PC-9 (cell line): ENCODE measurements around the gene UBE2H. TPM values are rescaled to one million over a fixed set of nuclear protein-coding genes. Genes with fewer than 3 reads are reported as not detected.
A peak's percentile ranks its signal among the peaks of the same experiment; 100 is the strongest.

ENCODE experiments used
- BruUV-seq: library from RNA; stranded (reverse); fragments of 400-500 nt; replicated peaks from 2 replicates; lab custom pipeline; 2021; lab: Mats Ljungman, UMichigan
- CTCF ChIA-PET: fragments of 300-600 bp; sonication (Branson Sonifier 250); formaldehyde crosslinking; loops from one replicate; lab custom pipeline; 2022; ENCODE audit warnings: antibody characterized with exemption; lab: Charles Lee
- POLR2A ChIA-PET: fragments of 300-600 bp; sonication (Branson Sonifier 250); formaldehyde crosslinking; loops from one replicate; lab custom pipeline; 2022; ENCODE audit warnings: antibody characterized with exemption; ENCODE audit not compliant: unreplicated experiment; lab: Charles Lee
- DNase-seq, 2 experiments: peaks; one replicate each; pipeline versions ENCODE4 v3.0.0 to v3.0.0-alpha.2; 2015 to 2022; ENCODE audit warnings: mixed read lengths in 1 of 2
- H2AFZ ChIP-seq: fragments of 200-600 bp; sonication (generic); 2 replicates; pipeline ENCODE4 v1.8.1; 2017; ENCODE audit warnings: antibody characterized with exemption
- H3F3A ChIP-seq: fragments of 200-600 bp; sonication (generic); 2 replicates; pipeline ENCODE4 v1.8.1; 2017; ENCODE audit warnings: antibody characterized with exemption, mild to moderate bottlenecking, low read depth; ENCODE audit not compliant: insufficient read depth
- H3K27ac ChIP-seq: fragments of 200-600 bp; sonication (generic); 2 replicates; pipeline ENCODE4 v1.6.1; 2016; ENCODE audit warnings: mixed run types
- H3K27me3 ChIP-seq: fragments of 200-600 bp; sonication (generic); 2 replicates; pipeline ENCODE4 v1.6.1; 2016; ENCODE audit warnings: low read depth, mixed run types; ENCODE audit not compliant: insufficient read depth
- H3K36me3 ChIP-seq: fragments of 200-600 bp; sonication (generic); 2 replicates; pipeline ENCODE4 v1.6.1; 2016; ENCODE audit warnings: low read depth, mixed run types
- H3K4me1 ChIP-seq: fragments of 200-600 bp; sonication (generic); replicated peaks from 2 replicates; pipeline ENCODE4 v1.6.1; 2016; ENCODE audit warnings: mixed run types; ENCODE audit not compliant: insufficient read depth
- H3K4me2 ChIP-seq: fragments of 200-600 bp; sonication (generic); 2 replicates; pipeline ENCODE4 v1.6.1; 2017; ENCODE audit warnings: mixed run types
- H3K4me3 ChIP-seq: fragments of 200-600 bp; sonication (generic); 2 replicates; pipeline ENCODE4 v1.6.1; 2016; ENCODE audit warnings: mixed run types
- H3K79me2 ChIP-seq: fragments of 200-600 bp; sonication (generic); 2 replicates; pipeline ENCODE4 v1.6.1; 2017; ENCODE audit warnings: low read depth, mixed run types
- H3K9me2 ChIP-seq: fragments of 200-600 bp; sonication (generic); 2 replicates; pipeline ENCODE4 v1.8.1; 2017; ENCODE audit warnings: mild to moderate bottlenecking; ENCODE audit not compliant: insufficient read depth
- H3K9me3 ChIP-seq: fragments of 200-600 bp; sonication (generic); 2 replicates; pipeline ENCODE4 v1.8.1; 2016; ENCODE audit warnings: low read depth; ENCODE audit not compliant: insufficient read depth
- H4K20me1 ChIP-seq: fragments of 200-600 bp; sonication (generic); 2 replicates; pipeline ENCODE4 v1.8.1; 2017; ENCODE audit not compliant: insufficient read depth
- EZH2 ChIP-seq: fragments of 200-600 bp; sonication (generic); IDR thresholded peaks from 2 replicates; pipeline ENCODE4 v1.8.0; 2017; ENCODE audit warnings: antibody characterized with exemption, low read depth
- intact Hi-C: fragments of 100-400 bp; cut with micrococcal nuclease; formaldehyde crosslinking; loops from one replicate; pipeline ENCODE4 v1.10.0; 2022; ENCODE audit not compliant: unreplicated experiment
- total RNA-seq: library from RNA; stranded (reverse); gene quantifications from 2 replicates; pipeline ENCODE4 v1.2.3, GENCODE V29; 2021
- TF ChIP-seq, protein P1 (sequence below): fragments of 200-600 bp; sonication (generic); conservative IDR thresholded peaks from 2 replicates; pipeline ENCODE4 v1.6.1; 2017; ENCODE audit warnings: mixed run types, antibody characterized with exemption, mild to moderate bottlenecking, moderate library complexity

The UBE2H gene
- total RNA-seq, 1 experiment from 2014 or later, result 211 TPM

- ChIA-PET CTCF (no interaction called here), POLR2A (interaction anchor here (0.5 to 0.7 kb wide), 2 partner anchors 11 to 379 kb away, joined by 3 to 12 read pairs; no protein-coding TSS in a partner anchor)
- H3K9me3 ChIP-seq, result no peaks in the 10 kb centered on the region
- peaks cover 84% of the 10 kb centered on the region for H3K4me1 ChIP-seq
- H3F3A ChIP-seq, result peaks cover 69% of the 10 kb centered on the region
- H3K79me2 ChIP-seq, result peaks cover 87% of the 10 kb centered on the region
- peak overlapping the region; percentile 76 for H3K4me2 ChIP-seq
- DNase-seq, result no peak
- intact Hi-C loops, result no loop called here
- no peak for TF ChIP-seq EZH2
- TF ChIP-seq, protein P1, sequence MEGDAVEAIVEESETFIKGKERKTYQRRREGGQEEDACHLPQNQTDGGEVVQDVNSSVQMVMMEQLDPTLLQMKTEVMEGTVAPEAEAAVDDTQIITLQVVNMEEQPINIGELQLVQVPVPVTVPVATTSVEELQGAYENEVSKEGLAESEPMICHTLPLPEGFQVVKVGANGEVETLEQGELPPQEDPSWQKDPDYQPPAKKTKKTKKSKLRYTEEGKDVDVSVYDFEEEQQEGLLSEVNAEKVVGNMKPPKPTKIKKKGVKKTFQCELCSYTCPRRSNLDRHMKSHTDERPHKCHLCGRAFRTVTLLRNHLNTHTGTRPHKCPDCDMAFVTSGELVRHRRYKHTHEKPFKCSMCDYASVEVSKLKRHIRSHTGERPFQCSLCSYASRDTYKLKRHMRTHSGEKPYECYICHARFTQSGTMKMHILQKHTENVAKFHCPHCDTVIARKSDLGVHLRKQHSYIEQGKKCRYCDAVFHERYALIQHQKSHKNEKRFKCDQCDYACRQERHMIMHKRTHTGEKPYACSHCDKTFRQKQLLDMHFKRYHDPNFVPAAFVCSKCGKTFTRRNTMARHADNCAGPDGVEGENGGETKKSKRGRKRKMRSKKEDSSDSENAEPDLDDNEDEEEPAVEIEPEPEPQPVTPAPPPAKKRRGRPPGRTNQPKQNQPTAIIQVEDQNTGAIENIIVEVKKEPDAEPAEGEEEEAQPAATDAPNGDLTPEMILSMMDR, result no peak
- no peak overlapping the region for H3K4me3 ChIP-seq
- no peak overlapping the region for H2AFZ ChIP-seq
- peaks cover 29% of the 10 kb centered on the region for H3K36me3 ChIP-seq
- no peaks in the 10 kb centered on the region for H3K27me3 ChIP-seq
- peak overlapping the region; percentile 84 for H3K27ac ChIP-seq
- H4K20me1 ChIP-seq, result peaks cover 4% of the 10 kb centered on the region; the same call in 1 of the 2 replicates
- H3K9me2 ChIP-seq, result no peaks in the 10 kb centered on the region
- BruUV-seq, result no TSS peak
Observed at GRCh38 chr7:129855234-129855673, 97.5 kb downstream of the UBE2H start.

DNA sequence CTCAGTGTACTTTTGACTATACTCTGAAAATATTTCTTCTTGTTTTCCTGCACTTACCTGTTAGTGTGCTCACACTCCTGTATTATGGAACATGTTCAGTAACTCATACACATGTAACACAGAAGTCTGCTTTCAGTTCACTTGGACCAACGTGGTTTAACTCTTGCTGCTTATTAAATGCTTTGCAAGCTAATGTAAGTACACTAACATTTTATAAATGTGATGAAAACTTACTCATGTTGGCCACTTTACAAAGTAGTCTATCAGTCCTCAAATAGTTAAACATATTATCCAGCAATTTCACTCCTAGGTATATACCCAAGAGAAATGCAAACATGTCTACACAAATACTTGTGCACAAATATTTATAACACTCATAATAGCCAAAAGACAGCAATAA, 98.4 kb downstream of the UBE2H start:
- intact Hi-C loops, result no loop called here
- peaks cover 87% of the 10 kb centered on the region for H3K79me2 ChIP-seq

DNA sequence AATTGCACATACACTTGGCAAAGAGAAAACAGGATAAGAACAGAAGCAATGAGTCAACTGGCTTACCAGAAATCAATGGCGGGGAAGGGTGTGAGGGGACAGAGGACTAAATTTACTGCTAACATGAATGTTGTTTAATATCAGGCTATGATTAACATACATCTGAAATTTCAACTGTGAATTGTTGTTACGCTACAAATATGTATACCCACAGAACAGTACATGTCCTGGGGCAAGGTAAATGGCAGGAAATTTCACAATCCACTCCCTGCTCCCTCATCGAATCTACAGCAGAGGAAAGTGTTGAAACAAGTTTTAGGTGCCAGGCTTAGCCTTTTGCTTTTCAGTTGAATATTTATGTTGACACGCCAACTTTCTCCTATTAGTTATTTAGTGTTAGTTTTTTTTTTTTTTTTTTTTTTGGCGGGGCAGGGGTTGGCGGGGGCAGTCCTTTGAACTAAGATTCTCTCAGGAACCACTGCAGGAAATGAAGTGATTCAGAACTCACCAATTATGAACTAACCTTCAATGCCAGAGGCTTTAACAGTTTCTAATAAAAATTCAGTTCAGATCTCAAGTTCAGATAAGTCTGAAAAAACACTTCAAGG, 99.0 kb downstream of the UBE2H start:
- peak overlapping the region; percentile 35; the same call in 1 of the 2 replicates for H3K4me3 ChIP-seq
- intact Hi-C loops, result no loop called here
- BruUV-seq, result no TSS peak
- H3K27ac ChIP-seq, result peak overlapping the region; percentile 84
- no peak for TF ChIP-seq EZH2
- TF ChIP-seq, protein P1, result no peak
- H3K9me2 ChIP-seq, result no peaks in the 10 kb centered on the region
- ChIA-PET CTCF (no interaction called here), POLR2A (interaction anchor here (0.7 kb wide), 1 partner anchor 9 kb away, joined by 4 read pairs; no protein-coding TSS in a partner anchor)
- peaks cover 65% of the 10 kb centered on the region for H3F3A ChIP-seq
- no peaks in the 10 kb centered on the region for H3K9me3 ChIP-seq
- peaks cover 27% of the 10 kb centered on the region for H3K36me3 ChIP-seq
- peaks cover 4% of the 10 kb centered on the region; the same call in 1 of the 2 replicates for H4K20me1 ChIP-seq
- H3K4me1 ChIP-seq, result peaks cover 69% of the 10 kb centered on the region
- H3K27me3 ChIP-seq, result no peaks in the 10 kb centered on the region
- peak overlapping the region; percentile 76 for H3K4me2 ChIP-seq
- peaks cover 86% of the 10 kb centered on the region for H3K79me2 ChIP-seq
- H2AFZ ChIP-seq, result no peak overlapping the region
- DNase-seq, result peak; percentile 46 to 93

More for the DNA sequence above, 98.4 kb downstream of the UBE2H start:
- Histone ChIP-seq H3K27me3 (no peaks in the 10 kb centered on the region), H2AFZ (no peak overlapping the region), H3K4me3 (peak overlapping the region; percentile 20; the same call in 1 of the 2 replicates), H3K27ac (peak overlapping the region; percentile 84), H3F3A (peaks cover 67% of the 10 kb centered on the region), H4K20me1 (peaks cover 4% of the 10 kb centered on the region; the same call in 1 of the 2 replicates), H3K36me3 (peaks cover 27% of the 10 kb centered on the region), H3K9me2 (no peaks in the 10 kb centered on the region), H3K4me1 (peaks cover 76% of the 10 kb centered on the region), H3K4me2 (peak overlapping the region; percentile 76), H3K9me3 (no peaks in the 10 kb centered on the region)
- no TSS peak for BruUV-seq
- ChIA-PET POLR2A (no interaction called here), CTCF (no interaction called here)
- DNase-seq, result no peak
- TF ChIP-seq, protein P1, result no peak
- TF ChIP-seq EZH2, result no peak
